Skeletal muscle satellite cell (primary cell): ENCODE data around the gene ELF1.
"Not testable (repeated sequence)": the region's sequence is repeated elsewhere in the genome, so short reads cannot be mapped to it uniquely, and the experiment has no call there.

ENCODE experiments used
- H3K27me3 ChIP-seq: 2 replicates; pipeline ENCODE4 v1.7.0; 2013; ENCODE audit warnings: low read length; ENCODE audit not compliant: control insufficient read depth, insufficient read depth
- H3K36me3 ChIP-seq: 2 replicates; pipeline ENCODE4 v1.7.0; 2013; ENCODE audit warnings: mild to moderate bottlenecking, control low read depth, low read length; ENCODE audit not compliant: insufficient read depth
- H3K4me1 ChIP-seq: 2 replicates; pipeline ENCODE4 v1.7.0; 2013; ENCODE audit warnings: low read length; ENCODE audit not compliant: control insufficient read depth, insufficient read depth
- H3K4me2 ChIP-seq: 2 replicates; pipeline ENCODE4 v1.7.0; 2013; ENCODE audit warnings: mild to moderate bottlenecking, low read length
- H3K4me3 ChIP-seq: 2 replicates; pipeline ENCODE4 v1.7.0; 2013; ENCODE audit warnings: low read length
- H3K9ac ChIP-seq: 2 replicates; pipeline ENCODE4 v1.7.0; 2013; ENCODE audit warnings: mild to moderate bottlenecking, low read depth, low read length, moderate library complexity
- H3K9me3 ChIP-seq: replicated peaks from 2 replicates; pipeline ENCODE4 v1.7.0; 2013; ENCODE audit warnings: mild to moderate bottlenecking, control low read depth, low read length

ELF1 gene

GRCh38 chr13:40927929-40928328, 91.2 kb downstream of the ELF1 start:
- Histone ChIP-seq H3K4me1 (no peaks in the 10 kb centered on the region), H3K4me2 (no peak overlapping the region), H3K4me3 (no peak overlapping the region), H3K9ac (no peak overlapping the region), H3K27me3 (no peaks in the 10 kb centered on the region), H3K9me3 (no peaks in the 10 kb centered on the region), H3K36me3 (peaks cover 35% of the 10 kb centered on the region)

- Histone ChIP-seq H3K9me3 (no peaks in the 10 kb centered on the region), H3K27me3 (no peaks in the 10 kb centered on the region), H3K9ac (no peak overlapping the region), H3K4me3 (no peak overlapping the region), H3K4me1 (no peaks in the 10 kb centered on the region), H3K36me3 (peaks cover 11% of the 10 kb centered on the region), H3K4me2 (no peak overlapping the region)
These were observed 95.2 kb downstream of the ELF1 start for GRCh38 chr13:40923867-40924266.

GRCh38 chr13:40922437-40923040, 96.6 kb downstream of the ELF1 start:
- H3K27me3 ChIP-seq = no peaks in the 10 kb centered on the region

GRCh38 chr13:40920826-40921225, 98.3 kb downstream of the ELF1 start:
- Histone ChIP-seq H3K4me2 (peak overlapping the region; percentile 83), H3K4me3 (peak overlapping the region; percentile 76), H3K36me3 (peaks cover 2% of the 10 kb centered on the region), H3K4me1 (no peaks in the 10 kb centered on the region), H3K27me3 (no peaks in the 10 kb centered on the region), H3K9ac (peak overlapping the region; percentile 76), H3K9me3 (no peaks in the 10 kb centered on the region)

More at GRCh38 chr13:40922437-40923040, 96.6 kb downstream of the ELF1 start:
- no peaks in the 10 kb centered on the region for H3K9me3 ChIP-seq
- H3K36me3 ChIP-seq = peaks cover 4% of the 10 kb centered on the region
- H3K4me3 ChIP-seq = no peak overlapping the region
- H3K4me1 ChIP-seq = no peaks in the 10 kb centered on the region
- H3K4me2 ChIP-seq = no peak overlapping the region
- no peak overlapping the region for H3K9ac ChIP-seq

- H3K4me2 ChIP-seq, H3K27me3 ChIP-seq, H3K9ac ChIP-seq, H3K36me3 ChIP-seq, H3K9me3 ChIP-seq, H3K4me1 ChIP-seq, H3K4me3 ChIP-seq: not testable (repeated sequence)
These were observed 99.2 kb downstream of the ELF1 start for GRCh38 chr13:40919901-40920300.

- Histone ChIP-seq H3K27me3 (no peaks in the 10 kb centered on the region), H3K36me3 (no peaks in the 10 kb centered on the region), H3K4me2 (no peak overlapping the region), H3K9ac (no peak overlapping the region), H3K9me3 (no peaks in the 10 kb centered on the region), H3K4me3 (no peak overlapping the region), H3K4me1 (peaks cover 1% of the 10 kb centered on the region)
These were observed 102.7 kb downstream of the ELF1 start for GRCh38 chr13:40916207-40916998.

GRCh38 chr13:40914863-40915262, 104.3 kb downstream of the ELF1 start:
- not testable (repeated sequence) for H3K9me3 ChIP-seq, H3K4me2 ChIP-seq, H3K4me3 ChIP-seq, H3K27me3 ChIP-seq, H3K36me3 ChIP-seq, H3K9ac ChIP-seq
- H3K4me1 ChIP-seq = peaks cover 14% of the 10 kb centered on the region

- Histone ChIP-seq H3K9me3 (no peaks in the 10 kb centered on the region), H3K36me3 (no peaks in the 10 kb centered on the region), H3K4me1 (peaks cover 14% of the 10 kb centered on the region), H3K9ac (no peak overlapping the region), H3K4me2 (no peak overlapping the region), H3K4me3 (no peak overlapping the region), H3K27me3 (no peaks in the 10 kb centered on the region)
These were observed 107.8 kb downstream of the ELF1 start for GRCh38 chr13:40911341-40911740.

- Histone ChIP-seq H3K4me2 (peak overlapping the region; percentile 26), H3K9ac (no peak overlapping the region), H3K9me3 (no peaks in the 10 kb centered on the region), H3K27me3 (no peaks in the 10 kb centered on the region), H3K36me3 (no peaks in the 10 kb centered on the region), H3K4me3 (no peak overlapping the region), H3K4me1 (peaks cover 14% of the 10 kb centered on the region)
These were observed 108.6 kb downstream of the ELF1 start for GRCh38 chr13:40910324-40911050.

GRCh38 chr13:40909541-40910200, 109.4 kb downstream of the ELF1 start:
- H3K4me1 ChIP-seq = peaks cover 14% of the 10 kb centered on the region
- H3K9ac ChIP-seq, H3K9me3 ChIP-seq, H3K36me3 ChIP-seq, H3K4me3 ChIP-seq, H3K4me2 ChIP-seq, H3K27me3 ChIP-seq: not testable (repeated sequence)

GRCh38 chr13:40908546-40908945, 110.6 kb downstream of the ELF1 start:
- Histone ChIP-seq H3K9ac (no peak overlapping the region), H3K4me3 (no peak overlapping the region), H3K27me3 (no peaks in the 10 kb centered on the region), H3K36me3 (no peaks in the 10 kb centered on the region), H3K4me1 (peaks cover 14% of the 10 kb centered on the region), H3K9me3 (no peaks in the 10 kb centered on the region), H3K4me2 (no peak overlapping the region)
